ENCODE data around the gene BICC1.

DNA sequence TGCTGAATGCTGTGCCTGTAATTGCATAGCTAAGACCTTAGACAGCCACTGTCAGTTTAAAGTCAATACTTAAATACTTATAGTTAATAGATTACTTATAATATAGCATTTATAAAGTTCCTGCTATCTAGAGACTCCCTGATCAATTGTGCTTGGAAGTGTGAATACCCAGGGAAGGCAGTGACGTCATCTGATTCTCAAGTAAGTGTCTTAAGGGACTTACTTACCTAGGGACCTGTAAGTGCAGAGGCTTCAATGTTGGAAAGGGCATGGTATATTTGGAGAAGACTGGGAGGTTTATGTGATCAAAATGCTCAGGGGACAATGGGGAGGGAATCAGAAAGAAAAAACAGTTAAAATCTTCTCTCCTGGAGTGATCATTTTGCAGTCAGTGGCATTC, 55.0 kb downstream of the BICC1 start:
- no peak for TF ChIP-seq SIN3A (conservative IDR thresholded peaks at IDR 0.05 in 1 of 2, IDR thresholded peaks at IDR 0.05 in 1 of 2; ENCODE audit: low read depth in 1 of 2, low read length in 2 of 2)
- TF ChIP-seq, protein P1, sequence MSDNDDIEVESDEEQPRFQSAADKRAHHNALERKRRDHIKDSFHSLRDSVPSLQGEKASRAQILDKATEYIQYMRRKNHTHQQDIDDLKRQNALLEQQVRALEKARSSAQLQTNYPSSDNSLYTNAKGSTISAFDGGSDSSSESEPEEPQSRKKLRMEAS (IDR thresholded peaks at IDR 0.05): no peak
- no peak for TF ChIP-seq JUND (IDR thresholded peaks at IDR 0.05; ENCODE audit: low read length)
- TF ChIP-seq, protein P2, sequence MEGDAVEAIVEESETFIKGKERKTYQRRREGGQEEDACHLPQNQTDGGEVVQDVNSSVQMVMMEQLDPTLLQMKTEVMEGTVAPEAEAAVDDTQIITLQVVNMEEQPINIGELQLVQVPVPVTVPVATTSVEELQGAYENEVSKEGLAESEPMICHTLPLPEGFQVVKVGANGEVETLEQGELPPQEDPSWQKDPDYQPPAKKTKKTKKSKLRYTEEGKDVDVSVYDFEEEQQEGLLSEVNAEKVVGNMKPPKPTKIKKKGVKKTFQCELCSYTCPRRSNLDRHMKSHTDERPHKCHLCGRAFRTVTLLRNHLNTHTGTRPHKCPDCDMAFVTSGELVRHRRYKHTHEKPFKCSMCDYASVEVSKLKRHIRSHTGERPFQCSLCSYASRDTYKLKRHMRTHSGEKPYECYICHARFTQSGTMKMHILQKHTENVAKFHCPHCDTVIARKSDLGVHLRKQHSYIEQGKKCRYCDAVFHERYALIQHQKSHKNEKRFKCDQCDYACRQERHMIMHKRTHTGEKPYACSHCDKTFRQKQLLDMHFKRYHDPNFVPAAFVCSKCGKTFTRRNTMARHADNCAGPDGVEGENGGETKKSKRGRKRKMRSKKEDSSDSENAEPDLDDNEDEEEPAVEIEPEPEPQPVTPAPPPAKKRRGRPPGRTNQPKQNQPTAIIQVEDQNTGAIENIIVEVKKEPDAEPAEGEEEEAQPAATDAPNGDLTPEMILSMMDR (IDR thresholded peaks at IDR 0.05; ENCODE audit: control extremely low read depth in 1 of 3, insufficient read depth in 1 of 3, low read depth in 1 of 3, low read length in 3 of 3): no peak
- TF ChIP-seq RAD21 (IDR thresholded peaks at IDR 0.05 in 1 of 2, conservative IDR thresholded peaks at IDR 0.05 in 1 of 2; ENCODE audit: low read depth in 2 of 2, low read length in 2 of 2): no peak
- no peak for TF ChIP-seq CHD1 (IDR thresholded peaks at IDR 0.05; ENCODE audit: low read depth, low read length)
- no peak for TF ChIP-seq POLR2A (IDR thresholded peaks at IDR 0.05; ENCODE audit: control extremely low read depth in 1 of 2, low read depth in 2 of 2, low read length in 2 of 2)
- no peak for TF ChIP-seq BRCA1 (IDR thresholded peaks at IDR 0.05; ENCODE audit: low read depth, low read length)
- TF ChIP-seq KDM1A (IDR thresholded peaks at IDR 0.05; ENCODE audit: borderline replicate concordance, low read length): no peak
